ENCODE data around the gene BRD7. TPM values are rescaled to one million over a fixed set of nuclear protein-coding genes. Genes with fewer than 3 reads are reported as not detected.
A peak's percentile ranks its signal among the peaks of the same experiment; 100 is the strongest.

The BRD7 gene
- total and polyA plus RNA-seq, 2 donors (not counting 1 experiment from before 2014, with no cell fraction given): 29.8 to 64.5 TPM

DNA sequence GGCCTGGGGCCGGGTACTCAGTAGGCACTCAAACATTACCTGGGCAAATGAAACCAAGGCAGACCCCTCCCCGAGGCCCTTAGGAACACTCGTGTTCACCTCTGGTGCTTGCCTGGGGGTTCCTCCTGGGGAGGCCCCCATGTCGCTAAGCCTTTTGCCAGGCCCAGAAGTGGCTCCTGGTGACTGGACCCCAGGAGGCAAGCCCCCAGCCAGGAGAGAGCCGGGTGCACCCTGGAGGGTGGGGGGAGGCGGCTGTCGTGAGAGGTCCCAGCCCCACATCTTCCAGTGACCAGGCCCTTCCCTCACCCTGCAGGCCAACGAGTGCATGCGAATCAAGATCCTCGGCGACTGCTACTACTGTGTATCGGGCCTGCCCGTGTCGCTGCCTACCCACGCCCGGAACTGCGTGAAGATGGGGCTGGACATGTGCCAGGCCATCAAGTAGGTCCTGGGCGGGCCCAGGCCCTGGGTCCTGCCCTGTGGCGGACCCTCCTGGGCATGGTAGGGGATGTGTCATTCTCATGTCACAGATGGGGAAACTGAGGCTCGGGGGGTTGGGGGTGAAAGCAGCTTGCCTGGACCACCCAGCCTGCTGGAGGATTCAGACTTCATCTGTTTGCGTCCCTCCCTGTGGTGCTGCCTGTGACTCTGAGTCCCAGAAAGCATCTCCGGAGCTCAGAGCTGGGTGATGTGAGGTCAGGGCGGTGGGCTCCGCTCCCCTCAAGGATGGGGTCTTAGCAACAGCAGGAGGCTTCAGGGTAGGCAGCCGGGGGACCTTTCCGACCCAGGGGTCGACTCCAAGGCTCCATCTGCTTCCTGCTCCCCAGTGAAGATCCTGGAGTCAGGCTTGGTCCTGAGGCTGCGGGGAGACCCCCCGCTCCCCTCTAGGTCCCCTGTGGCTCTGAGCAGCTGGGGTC is 69.9 kb downstream of the BRD7 start:
- Mint-ChIP-seq H3K4me1 (peaks cover 8% of the 10 kb centered on the region), H3K4me3 (no peak overlapping the region), H3K9me3 (ENCODE audit: insufficient read depth) (no peaks in the 10 kb centered on the region), H3K27ac (peak overlapping the region; percentile 54), H3K27me3 (no peaks in the 10 kb centered on the region)
- Histone ChIP-seq H3K36me3 (replicated peaks in 1 of 2; ENCODE audit: control extremely low read depth in 1 of 2, control insufficient read depth in 1 of 2, extremely low read depth in 1 of 2, insufficient read depth in 2 of 2, low read length in 1 of 2) (peaks cover 1 to 87% of the 10 kb centered on the region in 2 experiments), H3K27ac (ENCODE audit: low read length in 2 of 2) (no peak overlapping the region), H3K4me2 (replicated peaks; ENCODE audit: low read depth, low read length, poor library complexity, severe bottlenecking) (no peak overlapping the region), H3K9ac (ENCODE audit: low read length) (no peak overlapping the region), H2AFZ (ENCODE audit: insufficient read depth, low read depth, low read length, poor library complexity, severe bottlenecking) (no peak overlapping the region), H3K9me3 (ENCODE audit: control extremely low read depth in 1 of 3, control insufficient read depth in 2 of 3, insufficient read depth in 1 of 3, low read length in 2 of 3) (peaks cover 0 to 3% (median 0%) of the 10 kb centered on the region in 3 donors), H3K27me3 (replicated peaks in 1 of 4; ENCODE audit: control extremely low read depth in 1 of 4, control insufficient read depth in 3 of 4, insufficient read depth in 4 of 4, low read length in 3 of 4) (no peaks in the 10 kb centered on the region), H4K20me1 (ENCODE audit: control insufficient read depth, insufficient read depth, low read length, poor library complexity, severe bottlenecking) (peaks cover 46% of the 10 kb centered on the region), H3K79me2 (ENCODE audit: control insufficient read depth, insufficient read depth, low read length) (peaks cover 26% of the 10 kb centered on the region), H3K4me3 (ENCODE audit: control extremely low read depth in 1 of 5, extremely low read depth in 1 of 5, insufficient read depth in 1 of 5, low read depth in 2 of 5, low read length in 4 of 5) (no peak overlapping the region), H3K4me1 (ENCODE audit: control insufficient read depth in 2 of 2, insufficient read depth in 2 of 2, low read length in 2 of 2) (no peaks in the 10 kb centered on the region)
- WGBS (ENCODE audit: insufficient coverage): 97% methylated on average over 28 of the region's 29 CpGs
- ChIA-PET CTCF (interaction anchor here (0.6 kb wide), 1 partner anchor 169 kb away, joined by 5 read pairs; no protein-coding TSS in a partner anchor), POLR2A (no interaction called here)
- no peak for DNase-seq
- intact Hi-C loops (cut with micrococcal nuclease): no loop called here
- no peak for TF ChIP-seq EZH2 (IDR thresholded peaks at IDR 0.05; ENCODE audit: borderline replicate concordance, insufficient read depth, low read depth, low read length, poor library complexity, severe bottlenecking)
- TF ChIP-seq, protein P1, sequence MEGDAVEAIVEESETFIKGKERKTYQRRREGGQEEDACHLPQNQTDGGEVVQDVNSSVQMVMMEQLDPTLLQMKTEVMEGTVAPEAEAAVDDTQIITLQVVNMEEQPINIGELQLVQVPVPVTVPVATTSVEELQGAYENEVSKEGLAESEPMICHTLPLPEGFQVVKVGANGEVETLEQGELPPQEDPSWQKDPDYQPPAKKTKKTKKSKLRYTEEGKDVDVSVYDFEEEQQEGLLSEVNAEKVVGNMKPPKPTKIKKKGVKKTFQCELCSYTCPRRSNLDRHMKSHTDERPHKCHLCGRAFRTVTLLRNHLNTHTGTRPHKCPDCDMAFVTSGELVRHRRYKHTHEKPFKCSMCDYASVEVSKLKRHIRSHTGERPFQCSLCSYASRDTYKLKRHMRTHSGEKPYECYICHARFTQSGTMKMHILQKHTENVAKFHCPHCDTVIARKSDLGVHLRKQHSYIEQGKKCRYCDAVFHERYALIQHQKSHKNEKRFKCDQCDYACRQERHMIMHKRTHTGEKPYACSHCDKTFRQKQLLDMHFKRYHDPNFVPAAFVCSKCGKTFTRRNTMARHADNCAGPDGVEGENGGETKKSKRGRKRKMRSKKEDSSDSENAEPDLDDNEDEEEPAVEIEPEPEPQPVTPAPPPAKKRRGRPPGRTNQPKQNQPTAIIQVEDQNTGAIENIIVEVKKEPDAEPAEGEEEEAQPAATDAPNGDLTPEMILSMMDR (IDR thresholded peaks at IDR 0.05): no peak
- ATAC-seq (ENCODE audit: low read depth): no peak

DNA sequence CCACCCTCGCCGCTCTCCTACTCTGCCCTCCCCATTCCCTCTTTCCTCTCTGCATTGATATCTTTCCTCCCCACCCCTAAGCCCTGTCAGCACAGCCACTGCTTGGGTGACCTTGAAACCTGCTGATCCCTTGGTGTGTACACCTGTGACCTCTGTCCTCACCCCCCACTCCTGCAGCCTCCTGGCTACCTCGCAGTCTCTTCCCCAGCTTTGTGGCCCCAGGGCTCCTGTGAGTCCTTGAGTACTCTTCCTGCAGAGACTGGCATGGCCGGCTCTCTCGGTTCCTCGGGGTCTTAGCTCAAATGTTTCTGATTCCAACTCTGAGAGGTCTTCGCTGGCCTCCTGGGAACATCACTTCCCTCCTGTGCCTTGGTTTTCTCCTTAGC is 70.7 kb downstream of the BRD7 start:
- Histone ChIP-seq H3K36me3 (replicated peaks in 1 of 2; ENCODE audit: control extremely low read depth in 1 of 2, control insufficient read depth in 1 of 2, extremely low read depth in 1 of 2, insufficient read depth in 2 of 2, low read length in 1 of 2) (peaks cover 1 to 89% of the 10 kb centered on the region in 2 experiments), H3K4me1 (ENCODE audit: control insufficient read depth in 2 of 2, insufficient read depth in 2 of 2, low read length in 2 of 2) (no peaks in the 10 kb centered on the region), H3K9ac (ENCODE audit: low read length) (no peak overlapping the region), H3K4me3 (ENCODE audit: control extremely low read depth in 1 of 5, extremely low read depth in 1 of 5, insufficient read depth in 1 of 5, low read depth in 2 of 5, low read length in 4 of 5) (no peak overlapping the region), H3K79me2 (ENCODE audit: control insufficient read depth, insufficient read depth, low read length) (peaks cover 34% of the 10 kb centered on the region), H3K9me3 (ENCODE audit: control extremely low read depth in 1 of 3, control insufficient read depth in 2 of 3, insufficient read depth in 1 of 3, low read length in 2 of 3) (peaks cover 0 to 3% (median 0%) of the 10 kb centered on the region in 3 donors), H3K27me3 (replicated peaks in 1 of 4; ENCODE audit: control extremely low read depth in 1 of 4, control insufficient read depth in 3 of 4, insufficient read depth in 4 of 4, low read length in 3 of 4) (no peaks in the 10 kb centered on the region), H3K27ac (ENCODE audit: low read length in 2 of 2) (peak overlapping the region in 1 of 2 donors; percentile 48), H2AFZ (ENCODE audit: insufficient read depth, low read depth, low read length, poor library complexity, severe bottlenecking) (no peak overlapping the region), H3K4me2 (replicated peaks; ENCODE audit: low read depth, low read length, poor library complexity, severe bottlenecking) (no peak overlapping the region), H4K20me1 (ENCODE audit: control insufficient read depth, insufficient read depth, low read length, poor library complexity, severe bottlenecking) (peaks cover 45% of the 10 kb centered on the region)
- WGBS (ENCODE audit: insufficient coverage): 58% methylated on average over 7 of the region's 7 CpGs
- no peak for TF ChIP-seq EZH2 (IDR thresholded peaks at IDR 0.05; ENCODE audit: borderline replicate concordance, insufficient read depth, low read depth, low read length, poor library complexity, severe bottlenecking)
- TF ChIP-seq, protein P1 (IDR thresholded peaks at IDR 0.05): no peak
- Mint-ChIP-seq H3K27ac (peak overlapping the region; percentile 54), H3K9me3 (ENCODE audit: insufficient read depth) (no peaks in the 10 kb centered on the region), H3K4me1 (peaks cover 8% of the 10 kb centered on the region), H3K4me3 (no peak overlapping the region), H3K27me3 (no peaks in the 10 kb centered on the region)
- intact Hi-C loops (cut with micrococcal nuclease): no loop called here
- CTCF ChIA-PET: no interaction called here
- POLR2A ChIA-PET: no interaction called here
- DNase-seq: no peak
- ATAC-seq (ENCODE audit: low read depth): no peak
